22Rv1 (cell line): Measurements from ENCODE around the gene ZCCHC9.

Experiments
- ZFX ChIP-seq: fragments of 450-650 bp; IDR thresholded peaks from 2 replicates; pipeline ENCODE4 v1.6.1; 2017; ENCODE audit warnings: antibody characterized with exemption, borderline replicate concordance
- TF ChIP-seq, protein P1 (sequence below): fragments of 450-650 bp; IDR thresholded peaks from 2 replicates; pipeline ENCODE4 v1.5.1; 2017; ENCODE audit warnings: mild to moderate bottlenecking

DNA sequence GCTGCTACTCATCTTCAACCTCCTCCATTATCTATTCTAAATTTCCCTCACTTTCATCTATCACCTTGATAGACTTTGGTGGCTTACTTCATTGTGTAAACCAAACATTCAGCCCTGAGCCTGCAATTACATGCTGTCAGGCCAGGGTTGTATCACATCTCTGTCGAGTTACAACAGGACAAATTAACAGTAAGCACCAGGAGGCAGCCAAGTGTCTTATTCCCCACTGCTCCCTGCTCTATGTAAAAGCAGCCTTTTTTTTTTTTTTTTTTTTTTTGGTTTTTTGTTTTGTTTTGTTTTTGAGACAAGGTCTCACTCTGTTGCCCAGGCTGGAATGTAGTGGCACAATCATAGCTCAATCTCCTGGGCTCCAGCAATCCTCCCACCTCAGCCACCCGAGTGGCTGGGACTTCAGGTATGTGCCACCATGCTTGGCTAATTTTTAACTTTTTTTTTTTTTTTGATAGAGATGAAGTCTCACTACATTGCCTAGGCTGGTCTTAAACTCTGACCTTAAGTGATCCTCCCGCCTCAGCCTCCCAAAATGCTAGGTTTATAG, 15.2 kb upstream of the ZCCHC9 start:
- TF ChIP-seq, protein P1, sequence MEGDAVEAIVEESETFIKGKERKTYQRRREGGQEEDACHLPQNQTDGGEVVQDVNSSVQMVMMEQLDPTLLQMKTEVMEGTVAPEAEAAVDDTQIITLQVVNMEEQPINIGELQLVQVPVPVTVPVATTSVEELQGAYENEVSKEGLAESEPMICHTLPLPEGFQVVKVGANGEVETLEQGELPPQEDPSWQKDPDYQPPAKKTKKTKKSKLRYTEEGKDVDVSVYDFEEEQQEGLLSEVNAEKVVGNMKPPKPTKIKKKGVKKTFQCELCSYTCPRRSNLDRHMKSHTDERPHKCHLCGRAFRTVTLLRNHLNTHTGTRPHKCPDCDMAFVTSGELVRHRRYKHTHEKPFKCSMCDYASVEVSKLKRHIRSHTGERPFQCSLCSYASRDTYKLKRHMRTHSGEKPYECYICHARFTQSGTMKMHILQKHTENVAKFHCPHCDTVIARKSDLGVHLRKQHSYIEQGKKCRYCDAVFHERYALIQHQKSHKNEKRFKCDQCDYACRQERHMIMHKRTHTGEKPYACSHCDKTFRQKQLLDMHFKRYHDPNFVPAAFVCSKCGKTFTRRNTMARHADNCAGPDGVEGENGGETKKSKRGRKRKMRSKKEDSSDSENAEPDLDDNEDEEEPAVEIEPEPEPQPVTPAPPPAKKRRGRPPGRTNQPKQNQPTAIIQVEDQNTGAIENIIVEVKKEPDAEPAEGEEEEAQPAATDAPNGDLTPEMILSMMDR: no peak
- TF ChIP-seq ZFX: no peak
